ENCODE measurements around the gene MAP3K20.

MAP3K20 gene

DNA sequence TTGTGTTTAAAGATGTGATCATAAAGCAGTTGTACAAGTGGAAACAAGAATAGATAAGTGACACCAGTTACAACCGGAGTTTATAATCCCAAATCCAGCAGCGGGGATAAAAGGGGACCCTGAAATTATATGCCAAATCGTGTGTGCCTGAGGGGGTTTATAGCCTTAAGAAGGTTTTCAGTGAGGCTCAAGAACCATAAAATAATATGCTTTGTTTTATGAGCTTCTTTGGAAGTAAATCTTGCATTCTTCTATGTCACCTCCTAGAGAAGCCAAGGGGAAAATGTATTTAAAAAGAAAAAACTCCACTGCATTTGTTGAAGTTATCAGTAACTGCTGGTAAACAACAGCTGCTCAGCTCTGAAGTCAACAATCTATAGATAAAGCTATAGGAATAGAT lies 25.8 kb upstream of the MAP3K20 start:
- DNase-seq (ENCODE audit: insufficient read length, low spot score) (no peak), FAIRE-seq (no peak)

GRCh38 chr2:173050684-173051083 lies 25.0 kb upstream of the MAP3K20 start:
- FAIRE-seq: no peak
- no peak for DNase-seq (ENCODE audit: insufficient read length, low spot score)

GRCh38 chr2:173051463-173052215 lies 24.0 kb upstream of the MAP3K20 start:
- FAIRE-seq: no peak

DNA sequence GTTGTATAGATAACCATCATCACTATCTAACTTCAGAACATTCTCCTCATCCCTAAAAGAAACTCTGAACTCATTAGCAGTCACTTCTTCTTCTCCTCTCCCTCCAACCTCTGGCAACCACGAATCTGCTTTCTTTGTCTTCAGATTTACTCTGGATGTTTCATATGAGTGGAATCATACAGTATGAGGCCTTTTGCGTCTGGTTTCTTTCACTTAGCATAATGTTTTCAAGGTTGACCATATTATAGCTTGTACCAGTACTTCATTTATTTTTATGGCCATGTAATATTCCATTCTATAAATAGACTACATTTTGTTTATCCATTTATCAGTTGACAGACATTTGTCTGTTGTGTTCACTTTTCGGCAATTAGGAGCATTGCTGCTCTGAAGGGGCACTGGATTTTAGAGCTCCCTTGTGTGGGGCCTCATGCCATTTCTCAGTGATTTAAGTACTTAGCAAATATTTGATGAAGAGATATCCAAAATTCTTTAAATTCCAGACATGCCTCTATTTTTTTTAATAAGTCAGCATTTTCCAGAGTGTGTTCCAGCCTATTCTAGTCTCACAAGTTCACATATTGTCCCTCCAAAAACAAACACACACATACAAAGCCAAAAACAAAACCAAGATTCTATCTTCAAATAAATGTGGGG lies 22.5 kb upstream of the MAP3K20 start:
- DNase-seq (ENCODE audit: insufficient read length, low spot score): no peak

More at GRCh38 chr2:173051463-173052215, 24.0 kb upstream of the MAP3K20 start:
- DNase-seq (ENCODE audit: insufficient read length, low spot score): no peak

DNA sequence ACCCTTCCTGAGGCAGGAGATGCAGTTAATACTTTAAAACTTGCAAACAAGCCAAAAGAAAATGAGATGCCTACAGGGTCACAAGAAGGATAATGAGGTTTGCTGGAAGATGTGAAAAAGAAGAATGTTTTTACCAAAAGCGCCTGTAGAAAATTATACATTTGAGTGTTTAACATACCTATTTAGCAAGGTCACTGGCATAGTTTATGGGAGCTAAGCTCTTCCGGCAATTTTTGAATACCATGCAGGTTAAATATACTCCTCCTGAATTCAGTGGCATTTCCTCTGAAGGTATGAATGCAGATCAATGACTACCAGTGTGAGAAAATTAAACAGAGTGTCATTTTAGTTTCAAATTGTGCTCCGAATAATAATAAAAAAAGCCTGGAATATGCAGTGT lies 21.2 kb upstream of the MAP3K20 start:
- FAIRE-seq: no peak

More for the DNA sequence above, 22.5 kb upstream of the MAP3K20 start:
- FAIRE-seq: no peak

GRCh38 chr2:173056705-173057364 lies 18.8 kb upstream of the MAP3K20 start:
- FAIRE-seq (no peak), DNase-seq (ENCODE audit: insufficient read length, low spot score) (no peak)

More for the DNA sequence above, 21.2 kb upstream of the MAP3K20 start:
- DNase-seq (ENCODE audit: insufficient read length, low spot score): no peak

- DNase-seq (ENCODE audit: insufficient read length, low spot score): no peak
- no peak for FAIRE-seq
Measured at GRCh38 chr2:173058097-173058496, 17.5 kb upstream of the MAP3K20 start.

GRCh38 chr2:173058673-173059072 lies 17.0 kb upstream of the MAP3K20 start:
- FAIRE-seq (no peak), DNase-seq (ENCODE audit: insufficient read length, low spot score) (no peak)

GRCh38 chr2:173059292-173059691 lies 16.4 kb upstream of the MAP3K20 start:
- FAIRE-seq (no peak), DNase-seq (ENCODE audit: insufficient read length, low spot score) (no peak)

DNA sequence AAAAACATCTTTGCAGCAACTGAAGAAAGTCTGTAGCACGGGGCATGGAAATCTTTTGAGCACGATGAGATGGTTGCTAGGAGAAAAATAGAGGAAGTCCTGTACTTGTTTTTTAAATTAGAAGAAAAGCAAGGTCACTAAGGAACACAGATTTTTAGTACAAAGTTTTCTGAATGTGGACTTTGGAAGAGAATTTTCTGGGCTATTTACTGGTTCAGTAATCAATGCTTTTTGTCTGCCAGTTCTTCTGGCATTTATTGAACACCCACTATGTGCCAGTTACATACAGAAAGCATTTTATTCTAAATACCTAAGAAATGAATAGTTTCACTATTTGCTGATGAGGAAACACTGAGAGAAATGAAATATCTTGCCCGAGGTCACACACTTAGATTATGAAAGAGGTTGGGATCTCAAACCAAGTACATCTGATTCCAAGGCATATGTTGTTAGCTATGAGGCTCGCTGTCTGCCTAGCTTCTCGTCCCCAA lies 15.6 kb upstream of the MAP3K20 start:
- FAIRE-seq (no peak), DNase-seq (ENCODE audit: insufficient read length, low spot score) (no peak)

GRCh38 chr2:173062801-173063200 lies 12.8 kb upstream of the MAP3K20 start:
- no peak for DNase-seq (ENCODE audit: insufficient read length, low spot score)
- FAIRE-seq: no peak

DNA sequence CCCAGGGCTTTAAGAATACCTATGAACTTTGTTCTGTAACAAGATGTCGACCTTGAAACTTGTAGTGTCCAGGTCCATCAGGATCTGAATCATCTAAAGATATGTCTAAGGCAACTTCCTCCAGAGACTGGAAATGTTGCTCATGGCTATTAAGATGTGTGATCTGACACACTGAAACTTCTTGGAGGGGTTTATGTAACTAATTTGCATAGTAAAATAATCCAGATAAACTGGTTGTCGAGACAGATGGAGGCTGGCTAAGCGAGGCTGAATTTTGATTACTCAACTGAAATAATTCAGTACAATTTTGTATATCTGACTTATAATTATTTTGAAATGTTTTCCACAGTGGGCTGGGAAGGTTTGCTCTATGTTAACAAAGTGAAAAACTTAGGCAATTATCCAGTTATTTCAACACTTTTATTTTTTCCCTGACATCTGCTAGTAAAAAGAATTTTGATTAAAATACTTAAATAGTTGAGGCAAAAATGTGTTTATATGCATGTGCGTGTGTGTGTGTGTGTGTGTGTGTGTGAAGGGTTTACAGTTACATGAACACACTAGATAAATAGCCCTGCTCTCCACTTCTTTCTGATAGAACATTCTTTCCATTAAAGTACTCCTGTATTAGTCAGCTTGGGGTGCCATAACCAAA lies 11.4 kb upstream of the MAP3K20 start:
- DNase-seq (ENCODE audit: insufficient read length, low spot score) (no peak), FAIRE-seq (no peak)

- no peak for FAIRE-seq
- no peak for DNase-seq (ENCODE audit: insufficient read length, low spot score)
Measured at GRCh38 chr2:173066887-173067676, 8.6 kb upstream of the MAP3K20 start.

DNA sequence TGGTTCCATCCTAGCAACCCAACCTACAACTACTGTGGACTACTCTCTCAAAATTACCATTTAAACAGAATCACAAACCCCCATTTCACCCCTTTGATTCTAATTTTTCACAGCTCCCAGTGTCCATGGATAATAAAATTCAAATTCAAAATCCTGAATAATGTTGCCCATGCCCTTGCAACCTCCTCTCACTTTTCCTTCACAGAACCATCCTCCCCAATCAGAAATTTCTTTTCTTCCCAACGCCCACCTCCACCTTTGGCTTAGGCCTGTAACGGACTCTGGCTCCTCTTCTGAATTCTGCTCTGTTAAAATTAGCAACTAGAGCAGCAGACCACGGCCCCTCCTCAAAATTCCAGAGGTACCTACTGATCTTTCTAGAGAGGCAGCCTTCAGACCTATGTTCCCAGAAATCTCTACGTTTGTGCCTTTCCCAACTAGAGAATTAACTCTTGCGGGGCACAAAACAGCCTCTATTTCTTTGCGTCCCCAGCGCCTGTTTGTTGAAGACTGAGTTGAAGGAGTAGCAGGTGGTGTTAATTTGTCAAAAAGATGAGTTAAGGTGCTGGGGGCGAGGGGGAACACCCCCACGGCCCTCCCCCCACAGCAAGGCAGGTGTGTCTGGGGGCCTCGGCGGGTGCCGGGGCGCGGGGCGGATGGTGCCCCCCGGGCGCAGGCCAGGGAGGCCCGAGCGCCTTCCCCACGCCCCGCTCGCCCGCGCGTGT lies 428 bp upstream of the MAP3K20 start:
- DNase-seq (ENCODE audit: insufficient read length, low spot score) (no peak), FAIRE-seq (peak; percentile 84)

- FAIRE-seq (peak; percentile 87), DNase-seq (ENCODE audit: insufficient read length, low spot score) (peak; percentile 15)
Measured at GRCh38 chr2:173076581-173077345, 1.1 kb downstream of the MAP3K20 start.

- DNase-seq (ENCODE audit: insufficient read length, low spot score): no peak
- no peak for FAIRE-seq
Measured at GRCh38 chr2:173077506-173078177, 2.0 kb downstream of the MAP3K20 start.

DNA sequence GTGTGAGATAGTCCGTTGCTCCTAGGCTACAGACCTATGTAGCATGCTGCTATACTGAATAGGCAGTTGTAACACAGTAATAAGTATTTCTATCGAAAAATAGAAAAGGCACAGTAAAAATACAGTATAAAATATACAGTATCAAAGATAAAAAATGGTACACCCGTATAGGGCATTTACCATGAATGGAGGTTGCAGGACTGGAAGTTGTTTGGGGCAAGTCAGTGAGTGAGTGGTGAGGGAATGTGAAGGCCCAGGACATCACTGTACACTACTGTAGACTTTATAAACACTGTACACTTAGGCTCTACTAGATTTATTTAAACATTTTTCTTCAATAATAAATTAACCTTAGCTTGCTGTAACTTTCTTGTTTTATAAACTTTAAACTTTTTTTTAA lies 3.5 kb downstream of the MAP3K20 start:
- no peak for DNase-seq (ENCODE audit: insufficient read length, low spot score)
- no peak for FAIRE-seq

Measured in GM19239 (cell line).